Jurkat, Clone E6-1 (cell line): ENCODE data around the gene NHLRC2.
"Not testable (repeated sequence)": the region's sequence is repeated elsewhere in the genome, so short reads cannot be mapped to it uniquely, and the experiment has no call there.

Experiments
- DNase-seq: peaks from one replicate; pipeline ENCODE4 v3.0.0-alpha.2; 2011; ENCODE audit warnings: low read depth, low spot score
- H3K4me3 ChIP-seq: 2 replicates; pipeline ENCODE4 v1.5.1; 2011; ENCODE audit warnings: mild to moderate bottlenecking, low read length, control low read depth, moderate library complexity

Gene NHLRC2

GRCh38 chr10:113928830-113929229 lies 74.4 kb downstream of the NHLRC2 start:
- DNase-seq, result no peak
- no peak overlapping the region for H3K4me3 ChIP-seq

DNA sequence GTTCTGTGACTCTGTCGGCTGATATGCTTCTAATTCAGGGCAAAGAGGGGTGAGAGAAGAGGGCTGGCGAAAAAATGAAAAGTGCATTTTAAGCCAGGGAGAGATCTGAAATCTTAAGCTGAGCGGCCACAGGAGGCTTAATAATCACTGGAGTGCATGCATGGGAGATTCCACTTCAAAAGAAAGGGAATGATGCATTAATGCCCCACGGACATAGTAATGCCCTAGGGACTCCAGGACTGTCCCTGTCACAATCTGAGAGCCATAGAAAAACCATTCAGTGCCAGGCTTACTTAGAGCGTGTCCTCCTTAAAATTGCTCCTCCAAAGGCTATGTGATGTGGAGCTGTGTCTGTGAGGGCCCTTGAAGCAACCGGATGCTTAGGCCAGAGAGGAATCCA lies 75.1 kb downstream of the NHLRC2 start:
- no peak for DNase-seq

GRCh38 chr10:113930482-113931057 lies 76.1 kb downstream of the NHLRC2 start:
- H3K4me3 ChIP-seq, result no peak overlapping the region
- no peak for DNase-seq

More for the DNA sequence above, 75.1 kb downstream of the NHLRC2 start:
- no peak overlapping the region for H3K4me3 ChIP-seq

DNA sequence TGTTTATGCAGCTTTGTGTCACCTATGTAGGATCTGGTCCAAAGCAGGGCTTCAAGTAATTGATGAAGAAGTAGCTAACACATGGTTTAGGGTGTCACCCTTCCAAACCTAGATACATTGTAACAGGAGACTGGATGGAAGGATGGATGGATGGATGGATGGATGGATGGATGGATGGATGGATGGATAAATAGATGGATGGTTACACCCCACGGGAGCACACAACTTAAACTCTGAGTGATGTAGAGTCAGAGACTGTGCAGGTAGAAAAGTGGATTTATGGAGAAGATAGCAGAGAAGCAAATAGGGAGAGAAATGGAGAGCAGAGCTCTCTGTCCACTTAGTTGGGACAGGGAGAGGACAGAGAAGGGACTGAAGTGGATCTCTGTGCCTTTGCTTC lies 78.4 kb downstream of the NHLRC2 start:
- no peak overlapping the region for H3K4me3 ChIP-seq

GRCh38 chr10:113933894-113934532 lies 79.6 kb downstream of the NHLRC2 start:
- DNase-seq, result no peak
- H3K4me3 ChIP-seq, result no peak overlapping the region

More for the DNA sequence above, 78.4 kb downstream of the NHLRC2 start:
- no peak for DNase-seq

DNA sequence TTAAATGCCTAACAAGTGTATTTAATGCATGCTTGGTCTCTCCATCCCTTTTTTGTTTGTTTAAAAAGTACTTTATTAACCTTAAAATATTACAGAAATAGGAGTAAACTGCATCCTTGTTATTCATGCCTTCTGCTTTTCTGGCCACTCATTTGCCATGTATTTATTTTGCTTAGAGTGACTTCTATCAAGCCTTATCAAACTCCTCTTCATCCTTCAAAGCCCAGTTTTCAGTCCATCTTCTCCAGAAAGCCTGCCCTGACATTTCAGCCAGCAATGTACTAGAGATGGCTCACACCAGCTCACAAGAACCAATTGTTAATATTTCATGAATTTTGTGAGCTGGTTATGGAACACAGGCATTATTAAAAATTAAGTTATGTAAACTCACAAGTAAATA lies 82.8 kb downstream of the NHLRC2 start:
- no peak for DNase-seq
- H3K4me3 ChIP-seq, result no peak overlapping the region

DNA sequence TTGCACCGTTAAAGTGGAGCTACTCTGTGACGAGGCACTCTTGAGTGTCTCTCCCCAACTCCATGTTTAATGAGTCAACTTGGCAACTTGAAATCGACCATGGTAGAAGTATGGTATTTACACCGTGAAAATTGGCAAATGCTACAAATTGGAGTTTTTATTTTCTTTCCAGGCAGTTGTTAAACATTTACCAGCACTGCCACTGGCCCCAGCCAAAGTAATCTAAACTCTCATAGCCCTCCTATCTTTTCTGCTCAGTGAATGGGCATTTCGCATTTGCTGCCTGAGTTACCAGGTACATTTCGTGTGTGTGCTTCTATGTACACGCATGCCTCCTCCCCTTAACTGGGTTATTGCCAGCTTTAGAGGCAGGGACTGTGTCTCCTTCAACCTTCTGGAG lies 83.3 kb downstream of the NHLRC2 start:
- DNase-seq, result no peak
- no peak overlapping the region for H3K4me3 ChIP-seq

- H3K4me3 ChIP-seq, result no peak overlapping the region
- DNase-seq, result no peak
These were observed 84.9 kb downstream of the NHLRC2 start for GRCh38 chr10:113939212-113939860.

DNA sequence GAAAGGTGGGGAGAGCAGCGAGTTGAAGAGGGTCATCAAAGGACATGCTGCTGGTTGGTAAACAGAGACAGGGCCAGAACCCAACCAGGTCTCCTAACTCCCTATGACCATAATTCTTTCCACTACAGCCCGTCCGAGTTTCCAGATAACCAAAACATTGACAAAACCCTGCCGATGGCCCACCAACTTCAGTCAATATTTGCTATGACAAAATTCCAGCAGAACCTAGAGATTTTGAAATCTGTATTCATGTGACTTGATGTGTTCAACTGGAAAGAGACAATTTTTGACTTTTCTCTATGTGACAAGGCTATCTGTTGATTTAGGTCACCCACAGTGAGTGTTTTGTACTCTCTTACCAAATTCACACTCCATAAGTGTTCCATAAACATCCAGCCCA lies 86.7 kb downstream of the NHLRC2 start:
- H3K4me3 ChIP-seq, result no peak overlapping the region
- no peak for DNase-seq

GRCh38 chr10:113943196-113943595 lies 88.7 kb downstream of the NHLRC2 start:
- DNase-seq, H3K4me3 ChIP-seq: not testable (repeated sequence)

GRCh38 chr10:113945075-113945686 lies 90.7 kb downstream of the NHLRC2 start:
- no peak for DNase-seq
- no peak overlapping the region for H3K4me3 ChIP-seq

DNA sequence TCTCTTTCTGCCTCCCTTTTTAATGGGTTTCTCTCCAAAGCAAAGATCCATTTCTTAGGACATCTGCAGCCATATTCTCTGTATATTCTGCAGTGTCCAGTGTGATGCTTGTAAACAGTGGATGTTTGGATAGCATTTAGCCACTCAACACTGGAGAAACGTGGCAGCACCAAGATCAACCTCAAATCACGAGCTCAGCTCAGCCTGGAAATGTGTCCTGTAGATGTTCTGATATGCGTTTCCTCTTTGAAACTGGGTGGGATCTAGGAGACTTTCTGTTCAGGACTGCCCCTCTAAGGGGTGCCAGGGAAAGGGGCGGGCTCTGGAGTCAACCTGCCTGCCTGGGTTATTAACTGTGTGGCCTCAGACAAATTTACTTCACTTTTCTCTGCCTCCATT lies 91.2 kb downstream of the NHLRC2 start:
- H3K4me3 ChIP-seq, result no peak overlapping the region

GRCh38 chr10:113947184-113948041 lies 93.0 kb downstream of the NHLRC2 start:
- no peak overlapping the region for H3K4me3 ChIP-seq
- DNase-seq, result peak; percentile 23

More for the DNA sequence above, 91.2 kb downstream of the NHLRC2 start:
- no peak for DNase-seq

DNA sequence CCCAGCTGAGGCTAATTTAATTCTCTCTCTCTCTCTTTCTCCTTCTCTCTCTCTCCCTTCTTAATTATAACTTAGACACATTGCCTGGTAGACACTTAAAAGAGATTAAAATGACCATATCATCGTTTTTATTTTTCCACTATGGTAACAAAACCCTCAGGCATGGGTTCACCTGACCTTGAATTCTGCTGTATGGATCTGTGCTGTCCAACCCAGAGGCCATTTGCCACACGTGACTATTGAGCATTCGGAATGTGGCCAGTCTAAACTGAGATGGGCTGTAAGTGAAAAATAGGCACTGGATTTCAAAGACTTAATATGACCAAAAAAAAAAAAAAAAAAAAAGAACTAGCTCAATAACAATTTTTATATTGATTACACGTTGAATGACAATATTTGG lies 93.6 kb downstream of the NHLRC2 start:
- no peak for DNase-seq
- no peak overlapping the region for H3K4me3 ChIP-seq

DNA sequence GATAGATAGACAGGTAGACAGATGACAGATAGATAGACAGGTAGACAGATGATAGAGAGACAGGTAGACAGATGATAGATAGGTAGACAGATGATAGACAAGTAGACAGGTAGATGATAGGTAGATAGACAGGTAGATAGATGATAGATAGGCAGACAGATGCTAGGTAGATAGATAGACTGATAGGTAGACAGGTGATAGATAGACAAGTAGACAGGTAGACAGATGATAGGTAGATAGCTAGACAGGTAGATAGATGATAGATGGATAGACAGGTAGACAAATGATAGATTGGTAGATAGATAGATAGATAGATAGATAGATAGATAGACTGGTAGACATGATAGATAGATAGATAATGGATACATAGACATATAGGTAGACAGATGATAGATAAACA lies 95.8 kb downstream of the NHLRC2 start:
- DNase-seq, result no peak
- H3K4me3 ChIP-seq, result no peak overlapping the region

DNA sequence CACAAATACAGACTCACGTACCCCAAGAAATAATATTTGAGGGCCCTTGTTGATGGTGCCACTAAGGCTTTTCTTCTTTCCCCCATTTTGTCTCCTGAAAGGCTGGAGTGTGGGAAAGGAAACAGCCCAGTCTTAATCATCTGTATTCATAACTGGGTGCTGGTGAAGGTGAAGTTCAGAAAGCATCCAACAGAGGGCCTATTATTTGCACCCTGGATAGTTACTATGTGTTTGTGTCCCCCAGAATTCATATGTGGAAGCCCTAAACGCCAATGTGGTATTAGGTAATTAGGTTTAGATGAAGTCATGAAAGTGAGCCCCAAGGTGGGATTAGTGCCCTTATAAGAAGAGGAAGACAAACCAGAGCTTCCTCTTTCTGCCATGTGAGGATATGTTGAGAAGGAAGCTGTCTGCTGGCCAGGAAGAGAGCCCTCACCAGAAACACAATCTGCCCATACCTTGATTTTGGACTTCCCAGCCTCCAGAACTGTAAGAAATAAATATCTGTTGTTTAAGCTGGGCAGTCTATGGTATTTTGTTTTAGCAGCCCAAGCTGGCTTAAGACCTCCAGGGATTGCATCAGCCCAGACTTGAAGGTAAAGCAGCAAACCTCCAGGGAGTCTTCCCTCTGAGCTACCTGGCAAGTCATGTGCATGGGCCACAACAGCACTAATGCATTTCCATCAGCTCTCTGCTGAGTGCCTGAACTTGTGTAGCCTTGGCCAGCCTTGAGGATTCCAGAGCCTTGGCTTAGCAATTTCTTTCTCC lies 99.2 kb downstream of the NHLRC2 start:
- DNase-seq, result peak; percentile 59

GRCh38 chr10:113954409-113954808 lies 99.9 kb downstream of the NHLRC2 start:
- H3K4me3 ChIP-seq, result no peak overlapping the region
- DNase-seq, result no peak

More for the DNA sequence above, 99.2 kb downstream of the NHLRC2 start:
- H3K4me3 ChIP-seq, result no peak overlapping the region

- no peak overlapping the region for H3K4me3 ChIP-seq
- DNase-seq, result no peak
These were observed 102.6 kb downstream of the NHLRC2 start for GRCh38 chr10:113957013-113957412.
